Upper lobe of right lung (tissue), 1 donor: ENCODE results near the gene GAL3ST2. TPM values are rescaled to one million over a fixed set of nuclear protein-coding genes. Genes with fewer than 3 reads are reported as not detected.
"Not testable (repeated sequence)": the region's sequence is repeated elsewhere in the genome, so short reads cannot be mapped to it uniquely, and the experiment has no call there.

ENCODE experiments used
- ATAC-seq: fragments of 200-7000 bp; cut with Tn5 transposase; one replicate; pipeline ENCODE4 v1.9.1; 2020; ENCODE audit warnings: mild to moderate bottlenecking, moderate library complexity
- DNase-seq: peaks from one replicate; pipeline ENCODE4 v3.0.0-alpha.2; 2020
- H3K27ac ChIP-seq: fragments of 200-600 bp; one replicate; pipeline ENCODE4 v1.8.0; 2022
- H3K27me3 ChIP-seq: fragments of 200-600 bp; one replicate; pipeline ENCODE4 v1.8.0; 2022; ENCODE audit warnings: mild to moderate bottlenecking
- H3K36me3 ChIP-seq: fragments of 200-600 bp; one replicate; pipeline ENCODE4 v1.8.0; 2022
- H3K4me1 ChIP-seq: fragments of 200-600 bp; one replicate; pipeline ENCODE4 v1.8.0; 2022
- H3K4me3 ChIP-seq: fragments of 200-600 bp; one replicate; pipeline ENCODE4 v1.8.0; 2022; ENCODE audit warnings: mild to moderate bottlenecking
- H3K9me3 ChIP-seq: fragments of 200-600 bp; one replicate; pipeline ENCODE4 v1.8.0; 2022
- intact Hi-C: fragments of 100-400 bp; cut with DNase I; formaldehyde crosslinking; loops from one replicate; pipeline ENCODE4 v1.11.0; 2022
- total RNA-seq: library from RNA; stranded (reverse); fragmentation: NEBNext Ultra II Directional; extraction: Animal tissue kit (Norgen Biotek cat#: 25700); gene quantifications from one replicate; pipeline ENCODE4 v1.2.1, GENCODE V29; 2021
- TF ChIP-seq, protein P1 (sequence below): fragments of 200-600 bp; IDR thresholded peaks from one replicate; pipeline ENCODE4 v1.8.0; 2022; ENCODE audit warnings: antibody characterized with exemption
- donor health status: DM: no; HTN: yes; CAD: no; lungs with severe emphysema.

The GAL3ST2 gene
- total RNA-seq, 1 donor from 2014 or later, result not detected

DNA sequence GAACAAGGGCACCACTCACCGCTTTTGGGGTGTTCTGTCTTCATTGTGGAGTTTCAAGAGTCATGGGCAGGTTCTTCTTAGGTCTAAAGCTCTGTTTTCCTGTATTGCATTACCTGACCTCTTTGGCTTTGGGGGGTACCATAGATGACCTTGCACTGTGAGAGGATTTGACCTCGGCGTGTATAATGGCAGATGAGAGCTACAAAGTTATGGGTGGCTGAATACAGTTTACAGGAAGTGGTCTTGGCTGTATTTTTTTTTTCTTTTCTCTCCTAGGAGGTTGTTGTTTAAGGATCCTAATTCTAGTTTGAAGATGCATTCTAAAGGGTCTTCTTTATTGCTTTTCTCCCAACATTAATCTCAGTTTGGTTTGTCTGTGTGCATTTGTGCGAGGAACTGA lies 11.5 kb downstream of the GAL3ST2 start:
- H3K4me3 ChIP-seq, result no peak overlapping the region
- H3K9me3 ChIP-seq, result no peaks in the 10 kb centered on the region
- H3K4me1 ChIP-seq, result no peaks in the 10 kb centered on the region
- H3K27me3 ChIP-seq, result no peaks in the 10 kb centered on the region
- ATAC-seq, result no peak
- TF ChIP-seq, protein P1, sequence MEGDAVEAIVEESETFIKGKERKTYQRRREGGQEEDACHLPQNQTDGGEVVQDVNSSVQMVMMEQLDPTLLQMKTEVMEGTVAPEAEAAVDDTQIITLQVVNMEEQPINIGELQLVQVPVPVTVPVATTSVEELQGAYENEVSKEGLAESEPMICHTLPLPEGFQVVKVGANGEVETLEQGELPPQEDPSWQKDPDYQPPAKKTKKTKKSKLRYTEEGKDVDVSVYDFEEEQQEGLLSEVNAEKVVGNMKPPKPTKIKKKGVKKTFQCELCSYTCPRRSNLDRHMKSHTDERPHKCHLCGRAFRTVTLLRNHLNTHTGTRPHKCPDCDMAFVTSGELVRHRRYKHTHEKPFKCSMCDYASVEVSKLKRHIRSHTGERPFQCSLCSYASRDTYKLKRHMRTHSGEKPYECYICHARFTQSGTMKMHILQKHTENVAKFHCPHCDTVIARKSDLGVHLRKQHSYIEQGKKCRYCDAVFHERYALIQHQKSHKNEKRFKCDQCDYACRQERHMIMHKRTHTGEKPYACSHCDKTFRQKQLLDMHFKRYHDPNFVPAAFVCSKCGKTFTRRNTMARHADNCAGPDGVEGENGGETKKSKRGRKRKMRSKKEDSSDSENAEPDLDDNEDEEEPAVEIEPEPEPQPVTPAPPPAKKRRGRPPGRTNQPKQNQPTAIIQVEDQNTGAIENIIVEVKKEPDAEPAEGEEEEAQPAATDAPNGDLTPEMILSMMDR, result no peak
- DNase-seq, result no peak
- no peaks in the 10 kb centered on the region for H3K36me3 ChIP-seq
- no peak overlapping the region for H3K27ac ChIP-seq
- intact Hi-C loops, result no loop called here

DNA sequence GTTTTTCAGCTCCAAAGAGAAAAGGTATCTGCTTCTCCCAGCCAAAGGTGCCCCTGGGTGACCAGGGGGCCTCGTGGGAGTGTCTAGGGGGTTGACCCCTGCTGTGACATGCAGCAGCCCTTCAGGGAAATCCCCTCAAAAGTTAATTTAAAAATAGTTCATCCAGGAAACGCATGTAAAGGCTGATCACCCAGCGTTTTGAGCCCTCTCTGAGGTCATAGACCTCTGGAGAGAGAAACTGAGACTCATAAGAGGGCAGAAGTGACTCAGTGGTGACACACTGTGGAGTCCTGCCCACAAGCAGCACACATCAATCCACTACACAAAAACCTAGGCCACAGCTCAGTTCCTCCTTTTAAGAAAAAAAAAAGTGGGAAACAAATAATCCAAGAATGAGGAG lies 11.9 kb downstream of the GAL3ST2 start:
- DNase-seq, result no peak
- Histone ChIP-seq H3K36me3 (no peaks in the 10 kb centered on the region), H3K4me1 (no peaks in the 10 kb centered on the region), H3K27ac (no peak overlapping the region), H3K27me3 (no peaks in the 10 kb centered on the region), H3K9me3 (no peaks in the 10 kb centered on the region), H3K4me3 (no peak overlapping the region)
- TF ChIP-seq, protein P1, result no peak
- no peak for ATAC-seq
- intact Hi-C loops, result no loop called here

DNA sequence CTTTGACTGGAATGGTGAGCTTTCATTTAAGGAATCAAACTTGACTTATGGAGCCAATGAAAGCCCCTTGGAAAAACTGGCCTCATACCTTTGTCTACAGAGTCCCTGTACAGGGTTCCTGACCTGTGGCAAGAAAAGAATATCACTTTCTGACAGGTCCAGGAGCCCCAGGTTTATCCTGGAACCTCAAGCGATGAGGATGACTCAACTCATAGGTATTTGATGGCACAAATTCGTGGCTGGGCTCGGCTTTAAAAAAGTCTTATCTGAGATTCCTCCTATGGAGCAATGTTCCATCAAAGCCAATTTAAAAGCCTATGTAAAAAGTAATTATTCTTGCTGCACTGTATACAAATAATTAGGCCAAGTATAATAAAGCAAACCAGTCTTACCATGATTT lies 14.8 kb downstream of the GAL3ST2 start:
- H3K27ac ChIP-seq, intact Hi-C loops, H3K27me3 ChIP-seq, H3K4me1 ChIP-seq, H3K4me3 ChIP-seq, DNase-seq, ATAC-seq, H3K36me3 ChIP-seq, H3K9me3 ChIP-seq: not testable (repeated sequence)

DNA sequence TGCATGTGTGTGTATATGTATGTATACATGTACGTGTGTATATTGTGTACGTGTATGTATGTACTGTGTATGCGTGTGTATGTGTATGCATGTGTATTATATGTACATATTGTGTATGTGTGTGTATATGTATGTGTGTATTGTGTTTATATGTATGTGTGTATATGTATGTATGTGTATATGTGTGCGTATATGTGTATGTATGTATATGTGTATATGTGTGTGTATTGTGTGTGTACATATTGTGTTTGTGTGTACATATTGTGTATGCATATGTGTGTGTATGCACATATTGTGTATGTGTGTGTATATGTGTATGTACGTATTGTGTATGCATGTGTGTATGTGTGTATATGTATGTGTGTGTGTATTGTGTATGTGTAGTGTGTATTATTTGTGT lies 16.8 kb downstream of the GAL3ST2 start:
- Histone ChIP-seq H3K27ac (no peak overlapping the region), H3K27me3 (no peaks in the 10 kb centered on the region), H3K4me1 (no peaks in the 10 kb centered on the region), H3K36me3 (no peaks in the 10 kb centered on the region), H3K9me3 (no peaks in the 10 kb centered on the region), H3K4me3 (no peak overlapping the region)
- no peak for DNase-seq
- intact Hi-C loops, result no loop called here
- no peak for ATAC-seq
- TF ChIP-seq, protein P1, result no peak

DNA sequence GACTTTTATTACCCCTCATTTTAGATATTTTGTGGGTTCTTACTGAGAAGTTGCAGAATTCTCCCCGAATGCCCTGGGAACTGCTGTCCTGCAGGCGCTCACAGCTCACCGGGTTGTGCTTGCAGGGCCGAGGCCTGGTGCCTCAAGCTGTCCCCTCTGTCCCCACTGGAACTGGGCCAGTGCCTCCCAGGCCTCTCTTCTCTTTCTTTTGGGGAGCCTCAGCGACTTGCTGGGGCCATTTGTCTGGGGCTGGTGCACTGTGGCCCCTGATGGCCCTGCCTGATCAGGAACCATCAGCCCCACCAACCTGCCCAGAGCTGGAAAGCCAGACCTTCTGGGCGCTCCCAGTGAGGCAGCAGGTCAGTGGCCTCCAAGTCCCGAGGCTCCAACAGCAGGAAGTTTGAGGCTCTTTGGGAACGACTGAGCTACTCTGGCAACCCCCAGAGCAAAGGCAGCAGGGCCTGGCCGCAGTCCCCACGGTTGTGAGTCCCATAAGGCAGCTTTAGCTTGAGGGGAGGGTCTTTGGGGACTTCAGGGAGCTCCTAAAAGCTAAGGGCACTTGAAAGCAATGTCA lies 17.7 kb downstream of the GAL3ST2 start:
- DNase-seq, result no peak
- intact Hi-C loops, result no loop called here
- ATAC-seq, result no peak
- no peaks in the 10 kb centered on the region for H3K27me3 ChIP-seq
- no peaks in the 10 kb centered on the region for H3K36me3 ChIP-seq
- TF ChIP-seq, protein P1, result no peak
- H3K9me3 ChIP-seq, result no peaks in the 10 kb centered on the region
- no peak overlapping the region for H3K27ac ChIP-seq
- H3K4me3 ChIP-seq, result no peak overlapping the region
- no peaks in the 10 kb centered on the region for H3K4me1 ChIP-seq

DNA sequence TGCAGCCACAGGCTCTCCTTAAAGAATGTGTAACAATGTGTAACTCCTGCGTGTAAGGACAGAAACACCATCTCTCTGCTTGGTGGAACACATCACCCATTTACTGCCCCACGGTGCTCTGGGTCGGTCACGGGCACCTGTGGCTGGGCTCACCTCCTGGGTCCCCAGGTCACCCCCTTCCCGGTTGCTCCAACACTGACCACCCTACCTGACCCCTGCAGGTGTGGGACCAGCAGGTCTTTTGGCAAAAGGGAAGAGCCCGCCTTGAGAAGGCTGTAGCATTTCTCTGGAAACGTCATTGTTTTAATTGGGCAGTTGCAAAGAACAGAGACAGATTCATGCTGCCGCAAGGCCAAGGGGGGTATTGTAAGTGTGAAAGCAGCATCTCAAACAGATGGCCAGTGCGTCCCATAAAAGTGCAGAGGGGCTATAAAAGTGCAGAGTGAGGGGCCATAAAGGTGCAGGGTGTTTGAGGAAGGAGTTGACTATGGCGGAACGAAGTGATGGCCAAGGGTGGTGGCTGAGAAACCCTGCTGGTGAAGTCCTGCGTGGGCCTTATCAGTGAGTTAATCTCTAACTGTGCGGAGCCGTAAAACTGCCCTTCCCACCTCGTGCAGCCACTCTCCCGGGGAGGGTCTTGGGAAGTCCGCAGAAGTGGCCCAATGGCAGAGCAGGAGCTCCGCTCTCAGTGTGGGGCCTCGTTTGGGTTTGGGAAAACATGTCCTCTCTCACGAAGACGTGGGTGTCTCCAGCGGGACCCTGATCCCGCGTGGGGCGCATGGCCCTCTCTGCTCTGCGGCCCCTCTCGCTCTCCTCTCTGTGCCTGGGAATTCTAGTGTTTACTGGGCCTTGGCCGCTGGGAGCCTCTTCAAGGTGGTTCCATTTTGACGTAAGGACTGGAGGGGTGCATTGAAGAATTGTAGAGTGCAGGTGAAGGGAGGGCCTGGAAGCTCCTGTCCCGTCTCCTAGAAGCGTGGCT lies 18.7 kb downstream of the GAL3ST2 start:
- intact Hi-C loops, result no loop called here
- no peaks in the 10 kb centered on the region for H3K9me3 ChIP-seq
- ATAC-seq, result no peak
- no peak for DNase-seq
- no peaks in the 10 kb centered on the region for H3K36me3 ChIP-seq
- TF ChIP-seq, protein P1, result no peak
- H3K4me1 ChIP-seq, result no peaks in the 10 kb centered on the region
- no peaks in the 10 kb centered on the region for H3K27me3 ChIP-seq
- no peak overlapping the region for H3K4me3 ChIP-seq
- H3K27ac ChIP-seq, result no peak overlapping the region
